ENCODE measurements around the gene ARF1.

DNA sequence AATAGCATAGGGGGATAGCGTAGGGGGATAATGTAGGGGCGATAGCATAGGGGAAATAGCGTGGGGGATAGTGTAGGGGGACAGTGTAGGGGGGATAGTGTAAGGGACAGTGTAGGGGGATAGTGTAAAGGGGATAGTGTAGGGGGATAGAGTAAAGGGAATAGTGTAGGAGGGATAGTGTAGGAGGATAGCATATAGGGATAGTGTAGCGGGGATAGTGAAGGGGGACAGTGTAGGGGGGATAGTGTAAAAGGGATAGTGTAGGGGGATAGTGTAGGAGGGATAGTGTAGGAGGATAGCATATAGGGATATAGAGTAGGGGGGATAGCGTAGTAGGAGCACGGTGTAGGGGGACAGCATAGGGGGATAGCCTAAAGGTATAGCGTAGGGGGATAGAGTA is 14.1 kb upstream of the ARF1 start:
- no peak for TF ChIP-seq EZH2phosphoT487 (IDR thresholded peaks at IDR 0.05; ENCODE audit: borderline replicate concordance, low read depth, low read length)
- TF ChIP-seq, protein P1, sequence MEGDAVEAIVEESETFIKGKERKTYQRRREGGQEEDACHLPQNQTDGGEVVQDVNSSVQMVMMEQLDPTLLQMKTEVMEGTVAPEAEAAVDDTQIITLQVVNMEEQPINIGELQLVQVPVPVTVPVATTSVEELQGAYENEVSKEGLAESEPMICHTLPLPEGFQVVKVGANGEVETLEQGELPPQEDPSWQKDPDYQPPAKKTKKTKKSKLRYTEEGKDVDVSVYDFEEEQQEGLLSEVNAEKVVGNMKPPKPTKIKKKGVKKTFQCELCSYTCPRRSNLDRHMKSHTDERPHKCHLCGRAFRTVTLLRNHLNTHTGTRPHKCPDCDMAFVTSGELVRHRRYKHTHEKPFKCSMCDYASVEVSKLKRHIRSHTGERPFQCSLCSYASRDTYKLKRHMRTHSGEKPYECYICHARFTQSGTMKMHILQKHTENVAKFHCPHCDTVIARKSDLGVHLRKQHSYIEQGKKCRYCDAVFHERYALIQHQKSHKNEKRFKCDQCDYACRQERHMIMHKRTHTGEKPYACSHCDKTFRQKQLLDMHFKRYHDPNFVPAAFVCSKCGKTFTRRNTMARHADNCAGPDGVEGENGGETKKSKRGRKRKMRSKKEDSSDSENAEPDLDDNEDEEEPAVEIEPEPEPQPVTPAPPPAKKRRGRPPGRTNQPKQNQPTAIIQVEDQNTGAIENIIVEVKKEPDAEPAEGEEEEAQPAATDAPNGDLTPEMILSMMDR (conservative IDR thresholded peaks at IDR 0.05; ENCODE audit: low read length), result no peak

Data from OCI-LY7 (cell line).